HEK293 (cell line): Measurements from ENCODE around the gene LAMA5.

Experiments used
- SP3 ChIP-seq: fragments of 450-650 bp; formaldehyde crosslinking; IDR thresholded peaks from 2 replicates; pipeline ENCODE4 v1.5.1; 2016; ENCODE audit warnings: missing biosample characterization, missing genetic modification characterization
- ZNF48 ChIP-seq: fragments of 450-650 bp; formaldehyde crosslinking; IDR thresholded peaks from 2 replicates; pipeline ENCODE4 v1.5.1; 2016; ENCODE audit warnings: missing biosample characterization, missing genetic modification characterization
- ZNF777 ChIP-seq: fragments of 450-650 bp; formaldehyde crosslinking; IDR thresholded peaks from 2 replicates; pipeline ENCODE4 v1.5.1; 2017; ENCODE audit warnings: missing biosample characterization, missing genetic modification characterization, borderline replicate concordance
- TF ChIP-seq, protein P1 (sequence below): fragments of 450-650 bp; formaldehyde crosslinking; IDR thresholded peaks from 2 replicates; pipeline ENCODE4 v1.5.1; 2016; ENCODE audit warnings: missing biosample characterization, missing genetic modification characterization
- TF ChIP-seq, protein P2 (sequence below): fragments of 450-650 bp; formaldehyde crosslinking; IDR thresholded peaks from 2 replicates; pipeline ENCODE4 v1.5.1; 2016; ENCODE audit warnings: missing biosample characterization, missing genetic modification characterization
- TF ChIP-seq, protein P3 (sequence below): fragments of 450-650 bp; formaldehyde crosslinking; IDR thresholded peaks from 2 replicates; pipeline ENCODE4 v1.5.1; 2017; ENCODE audit warnings: missing biosample characterization, missing genetic modification characterization

DNA sequence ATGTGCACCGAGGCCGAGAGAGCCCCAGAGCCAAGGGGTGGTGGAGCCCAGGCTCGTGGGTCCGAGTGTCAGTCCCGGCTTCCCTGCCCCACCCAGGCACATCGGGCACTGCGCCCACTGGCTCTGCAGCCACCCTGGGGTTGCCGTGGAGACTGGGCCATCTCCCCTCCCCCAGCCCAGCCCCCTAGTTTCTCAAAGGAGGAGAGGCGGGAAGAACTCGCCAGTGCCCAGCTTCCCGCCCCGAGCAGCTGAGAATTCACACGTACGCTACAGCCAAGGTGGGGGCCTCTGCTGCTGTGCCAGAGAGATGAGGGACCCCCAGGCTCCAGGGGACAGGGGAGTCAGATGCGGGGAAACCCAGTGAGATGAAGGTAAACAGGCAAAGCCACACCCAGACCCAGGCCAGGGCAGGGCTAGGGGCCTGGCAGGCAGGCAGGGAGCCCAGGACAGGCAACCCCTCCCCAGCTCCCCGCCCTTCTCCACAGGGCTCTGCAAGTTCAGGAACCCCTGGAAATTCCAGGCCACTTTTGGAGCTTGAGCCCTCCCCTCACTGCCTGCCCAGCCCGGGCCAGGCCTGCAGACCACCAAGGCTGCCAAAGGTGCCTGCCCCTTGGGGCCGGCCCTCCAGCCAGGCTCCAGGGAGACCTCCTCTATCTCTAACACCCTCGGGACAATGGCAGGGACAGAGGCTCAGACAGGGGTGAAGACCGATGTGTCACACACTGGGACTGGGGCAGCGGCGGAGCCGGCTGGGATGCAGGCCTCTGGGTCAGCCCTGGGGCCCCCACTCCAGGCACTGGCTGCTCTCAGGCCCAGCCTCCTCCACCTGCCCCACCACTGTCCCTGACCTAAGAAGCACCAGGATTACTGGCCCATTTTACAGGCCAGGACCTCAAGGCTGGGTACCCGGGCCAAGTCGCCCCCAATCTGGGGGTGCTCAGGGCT lies 6.0 kb downstream of the LAMA5 start:
- TF ChIP-seq, protein P1, sequence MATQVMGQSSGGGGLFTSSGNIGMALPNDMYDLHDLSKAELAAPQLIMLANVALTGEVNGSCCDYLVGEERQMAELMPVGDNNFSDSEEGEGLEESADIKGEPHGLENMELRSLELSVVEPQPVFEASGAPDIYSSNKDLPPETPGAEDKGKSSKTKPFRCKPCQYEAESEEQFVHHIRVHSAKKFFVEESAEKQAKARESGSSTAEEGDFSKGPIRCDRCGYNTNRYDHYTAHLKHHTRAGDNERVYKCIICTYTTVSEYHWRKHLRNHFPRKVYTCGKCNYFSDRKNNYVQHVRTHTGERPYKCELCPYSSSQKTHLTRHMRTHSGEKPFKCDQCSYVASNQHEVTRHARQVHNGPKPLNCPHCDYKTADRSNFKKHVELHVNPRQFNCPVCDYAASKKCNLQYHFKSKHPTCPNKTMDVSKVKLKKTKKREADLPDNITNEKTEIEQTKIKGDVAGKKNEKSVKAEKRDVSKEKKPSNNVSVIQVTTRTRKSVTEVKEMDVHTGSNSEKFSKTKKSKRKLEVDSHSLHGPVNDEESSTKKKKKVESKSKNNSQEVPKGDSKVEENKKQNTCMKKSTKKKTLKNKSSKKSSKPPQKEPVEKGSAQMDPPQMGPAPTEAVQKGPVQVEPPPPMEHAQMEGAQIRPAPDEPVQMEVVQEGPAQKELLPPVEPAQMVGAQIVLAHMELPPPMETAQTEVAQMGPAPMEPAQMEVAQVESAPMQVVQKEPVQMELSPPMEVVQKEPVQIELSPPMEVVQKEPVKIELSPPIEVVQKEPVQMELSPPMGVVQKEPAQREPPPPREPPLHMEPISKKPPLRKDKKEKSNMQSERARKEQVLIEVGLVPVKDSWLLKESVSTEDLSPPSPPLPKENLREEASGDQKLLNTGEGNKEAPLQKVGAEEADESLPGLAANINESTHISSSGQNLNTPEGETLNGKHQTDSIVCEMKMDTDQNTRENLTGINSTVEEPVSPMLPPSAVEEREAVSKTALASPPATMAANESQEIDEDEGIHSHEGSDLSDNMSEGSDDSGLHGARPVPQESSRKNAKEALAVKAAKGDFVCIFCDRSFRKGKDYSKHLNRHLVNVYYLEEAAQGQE: no peak
- TF ChIP-seq ZNF48 (no peak), SP3 (tag by site-specific recombination) (peak; percentile 27), ZNF777 (no peak)
- TF ChIP-seq, protein P2, sequence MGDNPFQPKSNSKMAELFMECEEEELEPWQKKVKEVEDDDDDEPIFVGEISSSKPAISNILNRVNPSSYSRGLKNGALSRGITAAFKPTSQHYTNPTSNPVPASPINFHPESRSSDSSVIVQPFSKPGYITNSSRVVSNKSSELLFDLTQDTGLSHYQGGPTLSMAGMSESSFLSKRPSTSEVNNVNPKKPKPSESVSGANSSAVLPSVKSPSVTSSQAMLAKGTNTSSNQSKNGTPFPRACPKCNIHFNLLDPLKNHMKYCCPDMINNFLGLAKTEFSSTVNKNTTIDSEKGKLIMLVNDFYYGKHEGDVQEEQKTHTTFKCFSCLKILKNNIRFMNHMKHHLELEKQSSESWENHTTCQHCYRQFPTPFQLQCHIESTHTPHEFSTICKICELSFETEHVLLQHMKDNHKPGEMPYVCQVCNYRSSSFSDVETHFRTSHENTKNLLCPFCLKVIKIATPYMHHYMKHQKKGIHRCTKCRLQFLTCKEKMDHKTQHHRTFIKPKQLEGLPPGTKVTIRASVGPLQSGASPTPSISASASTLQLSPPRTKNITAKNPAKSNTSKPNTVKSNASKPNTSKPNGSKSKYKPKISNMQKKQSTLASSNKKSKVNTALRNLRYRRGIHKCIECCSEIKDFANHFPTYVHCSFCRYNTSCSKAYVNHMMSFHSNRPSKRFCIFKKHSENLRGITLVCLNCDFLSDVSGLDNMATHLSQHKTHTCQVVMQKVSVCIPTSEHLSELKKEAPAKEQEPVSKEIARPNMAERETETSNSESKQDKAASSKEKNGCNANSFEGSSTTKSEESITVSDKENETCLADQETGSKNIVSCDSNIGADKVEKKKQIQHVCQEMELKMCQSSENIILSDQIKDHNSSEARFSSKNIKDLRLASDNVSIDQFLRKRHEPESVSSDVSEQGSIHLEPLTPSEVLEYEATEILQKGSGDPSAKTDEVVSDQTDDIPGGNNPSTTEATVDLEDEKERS (tag by site-specific recombination): no peak
- TF ChIP-seq, protein P3, sequence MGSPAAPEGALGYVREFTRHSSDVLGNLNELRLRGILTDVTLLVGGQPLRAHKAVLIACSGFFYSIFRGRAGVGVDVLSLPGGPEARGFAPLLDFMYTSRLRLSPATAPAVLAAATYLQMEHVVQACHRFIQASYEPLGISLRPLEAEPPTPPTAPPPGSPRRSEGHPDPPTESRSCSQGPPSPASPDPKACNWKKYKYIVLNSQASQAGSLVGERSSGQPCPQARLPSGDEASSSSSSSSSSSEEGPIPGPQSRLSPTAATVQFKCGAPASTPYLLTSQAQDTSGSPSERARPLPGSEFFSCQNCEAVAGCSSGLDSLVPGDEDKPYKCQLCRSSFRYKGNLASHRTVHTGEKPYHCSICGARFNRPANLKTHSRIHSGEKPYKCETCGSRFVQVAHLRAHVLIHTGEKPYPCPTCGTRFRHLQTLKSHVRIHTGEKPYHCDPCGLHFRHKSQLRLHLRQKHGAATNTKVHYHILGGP (tag by site-specific recombination): no peak
